Stimulated activated CD8-positive, alpha-beta memory T cell treated with anti-CD3 and anti-CD28 coated beads, Interleukin-15, amount 100 ng/mL, for 24 hours (primary cell): ENCODE measurements around the gene KMT2B.
"Not testable (repeated sequence)": the region's sequence is repeated elsewhere in the genome, so short reads cannot be mapped to it uniquely, and the experiment has no call there.

Experiments used
- DNase-seq: peaks from one replicate; pipeline ENCODE4 v3.0.0-alpha.2; 2020; ENCODE audit warnings: low read depth

The KMT2B gene

DNA sequence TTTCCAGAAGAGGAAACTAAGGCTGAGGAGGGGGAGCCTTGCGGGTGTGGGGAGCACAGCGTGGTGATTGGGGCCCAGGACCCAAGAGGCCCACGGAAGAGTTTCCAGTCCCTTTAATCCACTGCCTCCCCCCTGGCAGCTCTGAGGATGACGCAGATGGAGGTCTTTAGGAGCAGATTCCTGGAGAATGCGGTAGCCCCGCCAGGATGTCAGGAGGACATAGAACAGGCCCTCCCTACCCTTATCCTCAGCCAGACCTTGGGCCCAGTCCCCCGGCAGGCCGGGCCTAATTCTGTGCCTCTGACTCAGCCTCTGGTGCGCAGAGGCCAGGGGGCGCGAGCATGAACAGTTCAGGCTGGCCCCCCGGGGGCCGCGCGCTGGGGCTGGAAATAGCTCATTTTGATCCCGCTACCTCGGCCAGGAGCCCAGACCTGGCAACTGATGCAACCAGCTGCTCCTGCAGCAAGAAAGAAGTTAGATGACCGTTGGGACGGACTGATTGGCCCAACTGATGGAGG is 39.5 kb downstream of the KMT2B start:
- no peak for DNase-seq

DNA sequence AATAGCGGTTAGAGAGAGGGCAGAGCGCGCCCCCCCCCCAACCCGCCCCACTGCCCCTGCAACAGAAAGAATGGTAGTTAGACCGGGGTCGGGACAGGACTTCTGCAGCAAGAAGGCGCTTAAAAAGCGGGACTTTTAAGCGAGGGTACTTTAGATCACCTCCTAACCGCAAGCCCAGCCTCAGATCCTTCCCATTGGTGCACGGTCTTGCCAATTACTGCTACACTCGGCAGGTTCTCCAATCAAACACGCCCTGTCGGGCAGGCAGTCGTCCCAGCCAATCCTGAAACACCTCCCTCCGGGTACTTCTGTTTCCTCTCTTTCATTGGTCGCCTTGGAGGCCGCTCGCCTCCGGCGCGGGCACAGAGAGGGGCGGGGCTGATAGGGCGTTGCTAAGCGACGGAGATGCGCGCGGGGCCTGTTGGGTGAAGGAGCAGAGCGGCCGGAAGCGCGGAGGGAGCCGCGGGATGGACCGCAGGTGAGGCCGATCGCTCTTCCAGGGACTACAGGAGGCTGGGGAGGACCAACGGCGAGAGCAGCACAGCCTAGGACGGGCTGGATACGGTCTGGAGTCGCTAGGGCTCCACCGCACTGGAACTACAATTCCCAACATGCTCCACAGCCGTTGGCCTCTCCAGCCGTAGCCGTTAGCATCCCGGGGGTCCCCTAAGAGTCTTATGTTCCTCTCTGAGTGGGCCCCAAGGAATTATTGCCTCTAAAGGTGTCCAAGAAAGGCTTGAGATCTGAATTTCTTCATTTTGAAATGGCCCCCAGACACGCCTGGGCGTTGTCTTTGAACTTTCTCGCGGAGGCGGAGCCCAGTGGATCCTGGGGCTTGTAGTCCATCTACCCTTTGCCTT is 40.2 kb downstream of the KMT2B start, which contains the start of gene PROSER3:
Gene PROSER3 (plus strand): TSS at position 428 of the 860 bp plus-strand sequence. CDS start 40 bp downstream, at position 468.
- DNase-seq, result peak; percentile 87

DNA sequence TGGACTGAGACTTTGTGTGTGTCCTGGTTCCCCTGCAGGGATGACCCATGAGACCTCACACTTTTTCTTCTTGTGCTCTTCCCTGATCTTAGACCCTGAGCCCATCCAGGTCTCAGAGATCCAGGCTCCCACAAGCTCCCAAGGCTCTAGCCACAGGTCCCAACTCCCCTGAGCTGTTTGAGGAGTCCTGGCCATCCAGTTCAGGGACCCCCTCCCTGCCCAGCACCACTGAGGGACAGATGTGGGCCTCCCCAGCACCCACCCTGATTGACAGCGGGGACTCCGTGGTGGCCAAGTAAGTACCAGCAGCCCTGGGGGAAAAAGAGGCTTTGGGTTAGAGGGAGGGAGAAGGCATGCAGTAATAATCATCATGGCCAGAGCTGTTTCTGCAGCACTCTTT is 41.9 kb downstream of the KMT2B start:
- no peak for DNase-seq

DNA sequence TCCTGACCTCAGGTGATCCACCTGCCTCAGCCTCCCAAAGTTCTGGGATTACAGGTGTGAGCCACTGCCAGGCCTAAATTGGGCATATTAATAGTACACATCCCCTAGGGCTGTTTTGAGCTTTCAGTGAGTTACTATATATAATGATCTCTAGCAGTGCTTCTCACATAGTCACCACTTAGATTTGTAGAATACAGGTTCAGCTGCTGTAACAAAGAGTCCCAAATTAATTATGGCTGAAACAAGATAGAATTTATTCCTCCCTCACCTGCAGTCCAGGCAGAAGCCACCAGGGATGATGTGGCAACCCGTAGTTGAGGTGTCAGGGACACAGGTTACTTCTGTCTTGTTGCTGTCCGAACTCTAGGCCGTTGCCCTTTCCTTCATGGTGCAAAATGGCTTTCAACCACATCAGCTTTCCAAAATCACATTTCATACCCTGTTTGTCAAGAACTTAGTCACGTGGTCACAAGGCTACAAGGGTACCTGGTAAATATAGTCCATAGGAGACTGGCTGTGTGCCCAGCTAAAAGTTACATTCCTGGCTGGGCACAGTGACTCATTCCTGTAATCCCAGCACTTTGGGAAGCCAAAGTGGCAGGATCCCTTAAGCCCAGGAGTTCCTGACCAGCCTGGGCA is 43.0 kb downstream of the KMT2B start:
- DNase-seq, result no peak

DNA sequence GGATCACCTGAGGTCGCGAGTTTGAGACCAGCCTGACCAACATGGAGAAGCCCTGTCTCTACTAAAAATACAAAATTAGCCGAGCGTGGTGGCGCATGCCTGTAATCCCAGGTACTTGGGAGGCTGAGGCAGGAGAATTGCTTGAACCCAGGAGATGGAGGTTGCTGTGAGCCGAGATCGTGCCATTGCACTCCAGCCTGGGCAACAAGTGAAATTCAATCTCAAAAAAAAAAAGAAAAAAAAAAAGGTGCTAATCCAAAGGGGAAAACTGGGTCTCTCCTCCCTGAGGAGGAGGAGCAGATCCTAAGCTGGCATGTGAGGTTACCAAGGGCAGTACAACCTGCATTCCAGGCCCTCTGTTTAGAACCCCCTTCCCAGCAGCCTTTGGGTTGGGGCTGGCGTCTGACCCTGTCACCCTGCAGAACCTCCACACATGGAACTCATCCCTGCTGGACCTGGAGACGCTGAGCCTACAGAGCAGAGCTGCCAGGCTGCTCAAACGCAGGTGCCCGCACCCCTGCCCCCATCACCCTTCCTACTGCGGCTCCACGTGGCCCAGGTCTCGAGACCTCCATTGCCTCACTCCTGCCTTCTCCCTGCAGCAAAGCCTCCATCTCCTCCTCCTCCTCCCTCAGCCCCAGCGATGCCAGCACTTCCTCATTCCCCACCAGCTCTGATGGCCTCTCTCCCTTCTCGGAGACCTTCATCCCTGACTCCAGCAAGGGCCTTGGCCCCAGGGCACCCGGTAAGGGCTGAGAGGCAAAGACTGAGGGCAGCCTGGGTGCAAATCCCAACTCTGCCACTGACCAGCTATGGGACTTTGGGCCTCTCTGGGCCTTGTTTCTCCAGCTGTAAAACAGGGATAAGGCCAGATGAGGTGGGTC is 46.9 kb downstream of the KMT2B start:
- no peak for DNase-seq

DNA sequence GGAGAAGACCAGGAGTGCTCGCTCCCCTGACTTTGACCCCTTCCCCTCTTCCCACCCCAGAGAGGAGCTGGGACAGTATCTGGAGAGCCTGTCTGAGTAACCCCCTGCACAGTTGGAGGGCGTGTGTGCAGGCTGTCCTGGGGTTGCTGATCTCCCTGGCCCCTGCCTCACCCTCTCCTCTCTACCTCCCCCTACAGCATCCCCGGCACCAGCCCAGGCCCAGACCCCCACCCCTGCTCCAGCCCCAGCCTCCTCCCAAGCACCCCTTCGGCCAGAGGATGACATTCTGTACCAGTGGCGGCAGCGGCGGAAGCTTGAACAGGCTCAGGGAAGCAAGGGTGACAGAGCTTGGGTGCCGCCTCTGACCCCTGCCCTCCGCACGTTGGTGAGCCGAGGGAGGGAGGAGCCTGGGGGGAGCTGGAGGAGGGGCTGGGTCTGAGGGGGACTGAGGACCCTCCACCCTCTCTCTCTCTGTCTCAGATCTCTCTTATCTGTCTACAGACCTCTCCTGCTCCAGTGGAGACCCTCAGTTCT is 48.8 kb downstream of the KMT2B start:
- DNase-seq, result no peak

DNA sequence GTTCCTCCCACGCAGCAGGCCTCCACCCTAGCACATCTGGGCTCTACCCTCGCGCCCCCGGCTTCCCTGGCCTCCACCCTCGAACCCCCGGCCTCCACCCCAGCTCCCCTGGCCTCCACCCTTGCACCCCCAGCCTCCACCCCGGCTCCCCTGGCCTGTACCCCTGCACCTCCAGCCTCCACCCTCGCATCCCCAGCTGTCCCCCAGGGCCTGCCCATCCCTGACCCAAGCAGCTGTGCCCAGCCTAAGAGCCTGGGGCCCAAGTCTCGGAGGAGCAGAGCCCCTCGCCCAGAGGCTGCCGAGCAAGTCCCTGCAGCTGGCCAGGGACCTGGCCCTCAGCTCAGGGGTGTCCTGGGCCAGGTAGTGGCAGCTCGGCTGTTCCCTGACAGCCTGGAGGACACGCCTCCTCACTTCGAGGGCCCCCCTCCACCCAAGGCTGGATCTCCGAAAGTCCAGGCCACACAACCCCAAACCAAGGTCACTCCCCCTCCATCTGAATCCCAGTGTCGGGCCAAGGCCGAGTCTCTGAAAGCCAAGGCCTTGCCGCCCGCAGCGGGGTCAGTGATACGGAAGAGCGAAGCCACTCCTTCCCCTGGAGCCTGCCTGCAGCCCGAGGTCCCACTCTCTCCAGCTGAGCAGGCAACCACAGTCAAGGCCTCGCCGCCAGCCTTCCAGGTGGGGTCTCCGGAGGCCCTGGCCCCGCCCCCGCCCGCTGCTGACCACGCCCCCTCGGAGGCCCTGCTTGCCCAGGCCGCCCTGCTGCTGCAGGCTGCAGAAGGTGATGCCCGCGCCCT is 49.7 kb downstream of the KMT2B start:
- no peak for DNase-seq

DNA sequence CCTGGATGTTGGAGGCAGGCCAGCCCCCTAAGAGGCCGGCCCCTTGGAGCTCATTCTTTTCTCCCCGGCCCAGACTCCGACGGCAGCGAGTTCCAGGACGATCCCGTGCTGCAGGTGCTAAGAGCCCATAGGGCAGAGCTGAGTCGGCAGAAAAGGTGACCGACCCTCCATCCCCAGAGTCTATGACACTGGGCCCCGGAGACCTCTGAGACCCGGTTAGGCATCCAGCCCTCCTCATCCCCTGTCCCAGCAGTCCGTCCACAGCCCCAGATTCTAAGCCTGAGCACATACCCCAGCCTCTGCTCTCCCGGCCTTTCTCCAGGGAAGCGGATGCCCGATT is 50.2 kb downstream of the KMT2B start:
- DNase-seq, result no peak

DNA sequence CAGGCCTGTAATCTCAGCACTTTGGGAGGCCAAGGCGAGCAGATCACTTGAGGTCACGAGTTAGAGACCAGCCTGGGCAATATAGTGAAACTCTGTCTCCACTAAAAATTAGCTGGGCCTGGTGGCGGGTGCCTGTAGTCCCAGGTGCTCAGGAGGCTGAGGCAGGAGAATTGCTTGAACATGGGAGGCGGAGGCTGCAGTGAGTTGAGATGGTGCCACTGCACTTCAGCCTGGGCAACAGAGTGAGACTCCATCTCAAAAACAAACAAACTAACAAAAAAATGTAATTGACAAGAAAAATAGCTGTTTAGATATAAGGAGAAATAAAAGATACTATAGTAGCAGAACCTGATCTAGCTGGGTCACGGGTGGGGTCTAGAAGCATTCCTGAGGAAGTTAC is 54.6 kb downstream of the KMT2B start:
- DNase-seq, result not testable (repeated sequence)

DNA sequence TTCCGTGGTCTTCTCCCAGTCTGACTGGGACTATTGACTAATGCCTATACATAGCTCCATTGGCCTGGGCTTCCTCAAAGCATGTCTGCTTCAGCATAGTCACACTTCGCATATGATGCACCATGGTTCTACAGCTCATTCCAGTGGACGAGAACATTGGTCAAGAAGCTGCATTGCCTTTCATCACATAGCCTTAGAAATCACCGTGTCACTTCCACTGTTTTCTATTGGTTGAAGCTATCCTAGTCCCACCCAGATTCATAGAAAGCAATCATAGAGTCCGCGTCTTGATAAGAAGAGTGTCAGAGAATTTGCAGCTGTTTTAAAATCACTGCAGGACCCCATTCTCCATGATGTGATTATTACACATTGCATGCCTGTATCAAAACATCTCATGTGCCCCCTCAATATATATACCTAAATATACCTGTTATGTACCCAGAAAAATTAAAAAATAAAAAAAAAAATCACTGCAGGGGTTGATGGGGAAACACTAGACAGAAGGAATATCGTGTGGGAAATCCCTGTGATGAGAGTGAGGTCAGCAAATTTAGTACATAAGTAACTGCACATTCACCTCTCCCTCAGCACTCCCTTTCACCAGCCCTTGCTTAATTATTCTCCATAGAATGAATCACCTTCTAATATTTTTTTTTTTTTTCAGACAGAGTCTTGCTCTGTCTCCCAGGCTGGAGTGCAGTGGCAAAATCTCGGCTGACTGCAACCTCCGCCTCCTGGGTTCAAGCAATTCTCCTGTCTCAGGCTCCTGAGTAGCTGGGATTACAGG is 55.4 kb downstream of the KMT2B start:
- no peak for DNase-seq

DNA sequence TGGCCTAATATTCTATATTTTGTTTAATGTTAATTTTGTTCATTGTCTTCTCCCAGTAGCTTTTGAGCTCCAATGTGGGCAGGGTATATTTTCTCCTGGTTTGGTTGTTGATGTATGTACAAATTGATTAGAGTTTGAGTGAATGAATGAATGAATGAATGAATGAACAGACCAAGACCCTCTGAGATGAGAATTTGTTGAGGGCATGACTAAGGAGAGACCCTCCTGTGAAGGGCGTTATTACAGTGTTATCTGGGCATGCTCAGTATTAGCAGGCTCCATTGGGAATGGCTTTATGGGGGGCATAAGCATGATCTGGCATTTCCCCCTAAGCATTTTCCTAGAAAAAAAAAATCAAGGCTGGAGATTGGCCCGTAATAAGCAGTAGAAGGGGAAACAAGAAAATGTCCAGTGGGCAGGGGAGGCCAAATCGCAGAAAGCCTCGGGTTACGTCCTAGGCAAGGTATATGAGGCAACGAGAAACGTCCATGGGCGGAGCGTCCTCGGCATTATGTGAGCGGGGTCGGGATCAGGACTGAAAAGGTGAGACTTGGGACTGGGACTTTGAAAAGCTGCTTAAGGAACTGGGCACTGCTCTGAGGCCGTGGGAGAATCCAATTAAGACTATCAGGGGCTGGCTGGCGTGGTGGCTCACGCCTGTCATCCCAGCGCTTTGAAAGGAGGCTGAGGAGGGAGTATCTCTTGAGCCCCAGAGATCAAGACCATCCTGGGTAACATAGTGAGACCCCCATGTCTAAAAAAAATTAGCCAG is 56.7 kb downstream of the KMT2B start:
- no peak for DNase-seq

DNA sequence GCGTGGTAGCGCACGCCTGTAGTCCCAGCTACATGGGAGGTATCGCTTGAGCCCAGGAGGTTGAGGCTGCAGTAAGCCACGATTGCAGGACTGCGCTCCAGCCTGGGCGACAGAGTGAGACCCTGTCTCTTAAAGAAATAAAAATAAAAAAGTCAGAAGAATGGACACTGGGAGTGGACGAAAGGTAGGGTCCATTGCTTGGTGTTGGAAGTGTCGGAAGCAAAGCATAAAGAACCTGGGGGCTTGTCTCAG is 57.2 kb downstream of the KMT2B start:
- DNase-seq, result no peak

DNA sequence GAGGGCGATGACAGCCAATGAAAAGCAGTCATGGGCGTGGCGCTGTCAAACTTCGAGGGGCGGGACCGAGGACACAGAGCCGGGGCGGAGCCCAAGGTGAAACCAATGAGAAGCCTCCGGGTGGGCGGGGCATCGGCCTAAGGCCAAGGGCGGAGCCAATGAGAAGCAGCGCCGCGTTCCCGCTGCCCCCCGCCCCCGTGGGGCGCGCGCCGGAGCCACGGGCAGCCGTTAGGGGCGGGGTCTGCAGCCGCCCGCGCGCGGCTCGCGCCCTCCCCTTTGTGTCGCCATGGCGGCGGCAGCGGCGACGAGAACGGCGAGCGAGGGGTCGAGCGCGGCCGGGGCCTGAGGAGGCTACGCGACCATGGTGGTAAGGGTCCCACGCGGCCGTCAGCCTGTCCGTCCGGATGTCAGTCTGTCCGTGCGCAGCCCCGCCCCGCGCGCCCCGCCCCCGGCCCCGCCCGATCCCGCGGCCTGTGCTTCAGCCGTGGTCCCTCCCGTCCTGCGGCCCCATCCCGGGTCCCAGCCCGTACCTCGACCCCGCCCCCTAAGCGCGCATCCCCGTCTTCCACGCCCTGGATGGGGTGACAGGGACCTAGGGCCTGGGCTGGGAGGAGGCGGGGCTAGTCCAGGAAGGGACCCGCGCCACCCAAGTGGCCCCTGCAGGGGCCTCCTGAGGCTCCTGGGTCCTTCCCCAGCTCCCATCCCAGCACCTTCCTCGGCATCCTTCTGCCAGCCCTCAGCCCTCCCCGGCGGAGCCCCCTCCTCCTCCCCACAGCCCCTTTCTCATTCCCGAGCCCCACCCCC is 57.7 kb downstream of the KMT2B start, which contains the start of gene ARHGAP33:
Gene ARHGAP33 (plus strand): TSS at position 267 of the 804 bp plus-strand sequence. CDS start 95 bp downstream, at position 362.
- DNase-seq, result peak; percentile 94

DNA sequence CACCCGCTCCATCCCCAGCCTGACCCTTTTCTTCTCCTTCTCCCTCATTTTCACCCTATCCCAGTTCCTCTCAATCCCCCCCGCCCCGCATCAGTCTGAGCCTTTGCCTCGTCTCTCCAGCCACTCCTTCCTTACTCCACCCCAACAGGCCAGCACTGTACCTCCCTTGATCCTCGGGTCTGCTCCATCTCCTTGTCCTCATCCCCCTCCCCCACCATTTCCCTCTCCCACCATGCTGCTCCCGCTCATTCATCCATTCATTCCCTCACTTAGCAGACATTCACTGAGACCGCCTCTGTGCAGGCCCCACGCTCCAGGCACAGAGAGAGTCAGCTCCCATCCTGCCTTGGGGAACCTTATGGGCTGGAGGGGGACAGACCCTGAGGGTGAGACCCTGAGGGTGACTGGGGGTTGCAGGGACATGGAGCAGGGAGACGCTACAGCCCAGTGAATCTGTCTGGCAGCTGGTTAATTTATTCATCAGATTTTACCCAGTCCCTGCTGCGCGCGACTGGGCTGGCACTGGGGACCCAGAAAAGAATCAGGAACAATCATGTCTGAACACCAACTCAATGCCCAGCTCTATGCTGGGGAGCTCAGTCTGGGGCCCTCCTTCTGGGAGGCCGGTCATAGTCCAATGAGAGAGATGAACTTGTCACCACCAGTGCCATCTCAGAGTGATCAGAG is 58.4 kb downstream of the KMT2B start:
- no peak for DNase-seq

DNA sequence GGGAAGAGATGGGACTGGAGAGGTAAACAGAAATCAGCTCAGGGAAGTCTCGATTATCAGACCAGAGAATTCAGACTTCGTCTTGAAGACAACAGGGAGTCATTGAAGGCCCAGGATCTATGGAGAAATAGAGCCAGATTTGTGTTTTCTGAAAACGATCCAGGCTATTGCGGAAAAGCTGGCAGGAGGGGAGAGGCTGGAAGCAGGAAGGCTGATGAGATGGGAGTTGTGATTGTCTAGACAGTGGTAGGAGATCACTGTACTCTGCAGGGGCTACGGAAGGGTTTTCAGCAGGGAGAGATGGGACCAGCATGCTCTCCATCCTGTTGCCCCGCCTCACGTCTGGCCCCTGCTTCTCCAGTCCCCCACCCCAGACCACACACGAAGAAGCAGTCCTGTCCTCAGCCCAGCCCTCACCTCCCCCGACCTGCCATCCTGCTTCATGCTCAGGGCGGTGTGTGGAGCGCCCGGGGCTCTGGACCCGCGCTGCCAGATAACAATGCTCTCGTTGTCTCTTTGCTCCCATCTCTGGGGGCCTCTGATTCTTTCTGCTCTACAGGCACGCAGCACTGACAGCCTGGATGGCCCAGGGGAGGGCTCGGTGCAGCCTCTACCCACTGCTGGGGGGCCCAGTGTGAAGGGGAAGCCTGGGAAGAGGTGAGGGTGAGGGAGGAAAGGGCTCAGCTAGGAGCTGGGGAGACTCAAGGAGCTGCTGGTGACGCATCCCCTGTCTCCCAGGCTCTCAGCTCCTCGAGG is 59.5 kb downstream of the KMT2B start:
- no peak for DNase-seq

DNA sequence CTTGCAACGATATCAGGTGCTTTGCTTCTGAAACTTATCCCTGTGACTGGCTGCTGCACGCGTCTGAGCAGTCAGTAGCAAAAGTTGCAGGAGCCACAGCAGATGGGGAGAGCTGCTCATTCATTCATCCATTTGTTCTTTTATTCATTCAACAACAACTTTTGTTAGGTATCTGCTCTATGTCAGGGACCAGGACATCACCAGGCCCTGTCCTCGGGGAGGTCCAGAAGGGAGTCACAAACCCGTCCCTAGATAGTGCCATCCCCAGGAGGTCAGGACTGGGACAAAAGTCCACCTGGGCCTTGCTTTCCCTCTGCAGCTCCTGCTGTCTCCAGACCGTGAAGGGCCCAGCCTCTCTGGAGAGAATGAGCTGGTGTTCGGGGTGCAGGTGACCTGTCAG is 60.2 kb downstream of the KMT2B start:
- DNase-seq, result no peak

DNA sequence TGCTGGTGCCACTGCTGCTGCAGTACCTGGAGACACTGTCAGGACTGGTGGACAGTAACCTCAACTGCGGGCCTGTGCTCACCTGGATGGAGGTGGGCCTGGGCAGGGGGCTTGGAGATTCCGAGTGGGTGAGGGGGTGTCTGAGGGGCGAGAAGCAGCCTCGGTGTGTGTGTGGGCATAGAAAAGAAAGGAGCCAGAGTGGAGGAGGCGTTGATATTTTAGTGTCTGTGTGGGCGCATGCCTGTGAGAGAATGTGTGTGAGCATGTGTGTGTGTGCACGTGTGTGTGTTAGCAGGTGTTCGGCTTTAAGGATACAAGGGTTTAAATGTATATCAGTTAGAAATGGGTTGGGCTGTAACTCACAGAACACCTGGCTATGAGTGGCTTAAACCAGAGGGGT is 61.2 kb downstream of the KMT2B start:
- no peak for DNase-seq

DNA sequence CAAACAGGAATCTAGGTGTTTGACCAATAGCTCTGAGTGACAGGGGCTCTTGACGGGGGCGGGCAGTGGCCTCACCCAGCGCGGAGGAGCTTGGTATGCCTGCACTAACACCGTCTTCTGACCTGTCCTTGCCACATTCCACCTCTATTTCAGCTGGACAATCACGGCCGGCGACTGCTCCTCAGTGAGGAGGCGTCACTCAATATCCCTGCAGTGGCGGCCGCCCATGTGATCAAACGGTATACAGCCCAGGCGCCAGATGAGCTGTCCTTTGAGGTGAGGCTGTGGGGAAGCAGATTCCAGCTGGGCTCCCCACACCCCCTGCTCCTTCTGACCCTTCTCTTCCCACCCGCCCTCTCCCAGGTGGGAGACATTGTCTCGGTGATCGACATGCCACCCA is 62.3 kb downstream of the KMT2B start:
- DNase-seq, result no peak
